ENCODE results near the gene GBP3. TPM values are rescaled to one million over a fixed set of nuclear protein-coding genes. Genes with fewer than 3 reads are reported as not detected.
"Not testable (repeated sequence)": the region's sequence is repeated elsewhere in the genome, so short reads cannot be mapped to it uniquely, and the experiment has no call there.

Gene GBP3
- total RNA-seq, 1 donor, result 28.6 TPM

GRCh38 chr1:88982055-88982454 is 40.6 kb downstream of the GBP3 start:
- DNase-seq (ENCODE audit: low read depth), result no peak
- no peak for TF ChIP-seq CTCF (IDR thresholded peaks at IDR 0.05; ENCODE audit: insufficient read depth, low read length)
- H3K4me3 ChIP-seq (ENCODE audit: low read depth, low read length), result no peak overlapping the region

GRCh38 chr1:88981506-88981905 is 41.2 kb downstream of the GBP3 start:
- H3K4me3 ChIP-seq (ENCODE audit: low read depth, low read length); DNase-seq (ENCODE audit: low read depth): not testable (repeated sequence)

GRCh38 chr1:88980870-88981269 is 41.8 kb downstream of the GBP3 start:
- DNase-seq (ENCODE audit: low read depth), result peak; percentile 47
- no peak for TF ChIP-seq CTCF (IDR thresholded peaks at IDR 0.05; ENCODE audit: insufficient read depth, low read length)
- H3K4me3 ChIP-seq (ENCODE audit: low read depth, low read length), result no peak overlapping the region

- DNase-seq (ENCODE audit: low read depth), result no peak
- no peak overlapping the region for H3K4me3 ChIP-seq (ENCODE audit: low read depth, low read length)
- no peak for TF ChIP-seq CTCF (IDR thresholded peaks at IDR 0.05; ENCODE audit: insufficient read depth, low read length)
Observed at GRCh38 chr1:88979749-88980116, 42.9 kb downstream of the GBP3 start.

GRCh38 chr1:88979054-88979748 is 43.5 kb downstream of the GBP3 start:
- H3K4me3 ChIP-seq (ENCODE audit: low read depth, low read length), result no peak overlapping the region
- TF ChIP-seq CTCF (IDR thresholded peaks at IDR 0.05; ENCODE audit: insufficient read depth, low read length), result no peak
- DNase-seq (ENCODE audit: low read depth), result peak; percentile 37

GRCh38 chr1:88976235-88976634 is 46.4 kb downstream of the GBP3 start:
- no peak for DNase-seq (ENCODE audit: low read depth)
- TF ChIP-seq CTCF (IDR thresholded peaks at IDR 0.05; ENCODE audit: insufficient read depth, low read length), result no peak
- H3K4me3 ChIP-seq (ENCODE audit: low read depth, low read length), result no peak overlapping the region

GRCh38 chr1:88974616-88975172 is 48.0 kb downstream of the GBP3 start:
- not testable (repeated sequence) for H3K4me3 ChIP-seq (ENCODE audit: low read depth, low read length); DNase-seq (ENCODE audit: low read depth)

GRCh38 chr1:88973520-88974137 is 49.0 kb downstream of the GBP3 start:
- no peak overlapping the region for H3K4me3 ChIP-seq (ENCODE audit: low read depth, low read length)
- peak; percentile 74 for DNase-seq (ENCODE audit: low read depth)
- peak; percentile 64 for TF ChIP-seq CTCF (IDR thresholded peaks at IDR 0.05; ENCODE audit: insufficient read depth, low read length)
